ENCODE measurements around the gene SFXN5.
"Not testable (repeated sequence)": the region's sequence is repeated elsewhere in the genome, so short reads cannot be mapped to it uniquely, and the experiment has no call there.

SFXN5 gene

DNA sequence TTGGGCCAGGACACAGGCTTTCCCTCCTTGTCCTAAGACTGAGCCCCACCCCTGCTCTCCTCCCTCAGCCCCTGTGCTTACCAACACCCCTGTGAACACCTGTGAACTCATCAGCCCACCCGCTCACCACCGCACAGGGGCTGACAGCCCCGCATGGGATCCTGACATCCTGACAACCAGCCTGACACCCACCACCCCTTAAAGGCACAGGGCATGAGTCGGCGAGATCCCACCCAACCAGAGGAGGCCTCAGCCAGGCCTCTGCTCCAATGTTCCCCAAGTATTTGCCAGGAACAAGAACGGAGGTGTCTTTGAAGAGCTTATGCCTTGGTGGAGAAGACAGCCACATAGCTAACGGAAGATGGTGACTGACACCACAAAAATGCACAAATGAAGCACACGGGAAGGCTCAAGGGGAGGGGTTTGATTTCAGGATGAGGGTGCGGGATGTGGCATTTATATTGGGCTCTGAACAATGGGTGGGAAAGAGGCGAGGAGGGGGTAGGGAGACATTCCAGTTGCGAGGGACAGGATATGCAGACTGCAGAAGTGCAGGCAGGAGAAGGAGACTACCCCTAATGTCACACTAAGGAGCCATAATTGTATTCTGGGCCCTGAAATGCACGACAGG lies 30.2 kb upstream of the SFXN5 start:
- DNase-seq (ENCODE audit: low read depth, low spot score) = no peak

DNA sequence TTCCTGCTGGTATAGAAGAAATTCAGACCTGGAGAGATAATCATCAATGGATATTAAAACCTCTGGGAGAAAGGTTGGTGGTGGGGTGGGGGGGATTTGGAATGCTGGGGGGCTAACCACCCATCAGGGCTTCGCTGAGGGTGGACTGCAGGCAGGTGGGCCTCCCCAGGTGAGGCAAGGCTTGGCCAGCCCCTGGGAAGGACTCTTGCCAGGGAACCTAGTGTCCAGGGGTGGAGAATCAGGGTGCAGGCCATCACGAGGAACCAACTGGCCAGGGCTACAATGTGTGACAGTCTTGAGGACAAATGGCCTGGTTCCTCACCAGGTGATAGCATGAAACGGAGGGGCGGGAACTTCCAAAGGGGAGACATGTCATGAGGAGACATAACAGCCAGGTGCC lies 29.4 kb upstream of the SFXN5 start:
- DNase-seq (ENCODE audit: low read depth, low spot score) = no peak

DNA sequence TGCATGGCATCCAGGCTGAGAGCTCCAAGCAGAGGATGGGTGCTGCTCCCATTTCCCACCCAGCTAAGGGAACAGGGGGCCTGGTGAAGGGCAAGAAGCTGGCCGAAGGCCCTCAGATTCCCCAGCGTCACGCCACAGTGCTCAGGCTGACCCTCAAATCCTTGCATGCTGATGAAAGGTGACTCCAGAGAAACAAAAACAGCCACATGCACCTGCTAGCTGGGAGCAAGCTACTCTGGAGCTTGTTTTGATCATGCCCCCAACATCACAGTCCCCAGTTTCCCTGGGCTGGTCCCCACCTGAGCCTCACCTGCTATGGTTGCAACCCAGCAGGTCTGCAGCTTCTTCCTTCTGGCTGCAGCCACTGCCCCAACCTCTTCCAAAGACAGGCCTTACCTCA lies 28.0 kb upstream of the SFXN5 start:
- DNase-seq (ENCODE audit: low read depth, low spot score) = no peak

DNA sequence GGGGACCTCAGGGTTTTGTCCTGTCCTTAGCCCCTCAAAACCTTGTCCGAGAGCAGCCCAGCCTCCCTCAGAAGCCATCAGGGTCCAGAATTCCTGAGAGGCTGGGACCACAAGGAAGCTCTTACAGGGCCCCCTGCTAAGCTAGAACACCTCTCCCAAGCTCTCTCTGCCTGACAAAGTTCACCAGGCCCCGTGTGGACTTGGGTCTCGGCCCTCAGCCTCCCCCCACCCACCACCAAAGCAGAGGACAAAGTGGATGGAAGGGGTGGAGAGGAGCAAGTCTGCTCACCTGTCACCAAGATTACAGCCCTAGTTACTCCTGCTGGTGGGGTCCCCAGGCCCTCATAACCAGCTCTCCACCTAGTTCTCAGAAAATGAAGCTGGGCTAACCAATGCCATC lies 24.4 kb upstream of the SFXN5 start:
- DNase-seq (ENCODE audit: low read depth, low spot score) = no peak

DNA sequence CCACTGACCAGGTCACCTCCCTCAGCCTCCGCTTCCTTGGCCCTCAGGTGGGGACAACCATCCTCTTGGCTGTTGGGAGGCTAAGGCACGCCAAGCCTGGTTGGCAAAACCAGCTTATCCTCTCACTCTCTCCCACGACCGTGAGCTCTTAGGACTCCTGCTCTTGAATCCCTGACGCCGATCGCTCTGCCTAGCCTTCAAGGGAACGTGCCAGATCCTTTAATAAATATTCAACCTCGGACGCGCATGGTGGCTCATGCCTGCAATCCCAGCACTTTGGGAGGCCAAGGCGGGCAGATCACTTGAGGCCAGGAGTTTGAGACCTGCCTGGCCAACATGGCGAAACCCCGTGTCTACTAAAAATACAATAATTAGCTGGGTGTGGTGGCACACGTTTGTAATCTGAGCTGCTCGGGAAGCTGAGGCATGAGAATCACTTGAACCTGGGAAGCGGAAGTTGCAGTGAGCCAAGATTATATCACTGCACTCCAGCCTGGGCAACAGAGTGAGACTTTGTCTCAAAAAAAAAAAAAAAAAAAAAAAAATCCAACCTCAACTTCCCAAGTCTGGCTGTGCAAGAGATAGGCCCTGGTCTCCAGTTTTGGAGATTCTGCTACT lies 22.2 kb upstream of the SFXN5 start:
- DNase-seq (ENCODE audit: low read depth, low spot score) = not testable (repeated sequence)

DNA sequence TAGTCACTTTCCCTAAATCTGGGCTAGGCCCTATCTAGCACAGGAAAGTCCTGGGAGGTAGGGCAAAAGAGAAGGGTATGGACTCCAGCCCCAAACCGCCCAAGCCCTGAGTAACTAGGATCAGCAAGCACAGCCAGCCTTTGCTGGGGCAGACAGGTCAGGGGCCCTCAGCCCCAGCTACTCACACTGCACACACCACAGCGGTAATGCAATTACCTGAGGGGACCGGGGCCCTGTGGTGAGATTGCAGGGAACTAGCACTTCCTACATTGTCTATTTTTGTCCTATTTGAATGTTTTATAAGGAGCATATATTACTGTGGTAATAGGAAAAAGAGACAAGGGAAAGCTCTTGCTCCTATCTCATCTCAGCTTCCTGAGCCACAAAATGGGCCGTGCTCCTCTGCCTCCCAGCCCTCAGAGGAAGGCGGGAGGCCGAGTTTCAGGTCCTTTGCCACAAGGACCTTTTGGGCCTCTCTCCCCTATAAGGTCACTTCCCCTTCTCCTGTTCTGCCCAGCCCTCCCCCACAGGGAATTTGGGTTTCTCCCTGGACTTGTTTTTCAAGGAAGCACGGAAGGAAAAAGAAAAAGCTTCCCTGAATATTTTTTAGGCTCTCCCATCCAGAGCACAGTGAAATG lies 20.8 kb upstream of the SFXN5 start:
- DNase-seq (ENCODE audit: low read depth, low spot score) = no peak

DNA sequence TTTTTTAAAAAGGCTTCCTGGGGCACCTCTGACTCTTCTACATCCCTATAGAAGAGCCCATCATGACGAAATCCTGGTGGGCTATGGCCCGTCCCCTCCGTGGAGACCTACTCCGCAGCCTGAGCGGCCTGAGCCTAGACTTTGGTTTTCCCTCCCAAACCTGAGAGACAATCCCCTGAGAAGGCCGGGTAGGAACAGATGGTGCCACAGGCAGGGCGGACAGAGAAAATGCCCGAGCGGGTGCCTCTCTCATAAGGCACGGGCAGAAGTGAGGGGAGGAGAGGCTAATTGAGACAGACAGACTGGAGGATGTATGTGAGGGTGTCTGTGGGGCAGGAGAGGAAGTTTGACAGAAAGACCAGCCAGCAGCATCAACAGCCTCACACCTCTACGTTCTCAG lies 20.2 kb upstream of the SFXN5 start:
- no peak for DNase-seq (ENCODE audit: low read depth, low spot score)

DNA sequence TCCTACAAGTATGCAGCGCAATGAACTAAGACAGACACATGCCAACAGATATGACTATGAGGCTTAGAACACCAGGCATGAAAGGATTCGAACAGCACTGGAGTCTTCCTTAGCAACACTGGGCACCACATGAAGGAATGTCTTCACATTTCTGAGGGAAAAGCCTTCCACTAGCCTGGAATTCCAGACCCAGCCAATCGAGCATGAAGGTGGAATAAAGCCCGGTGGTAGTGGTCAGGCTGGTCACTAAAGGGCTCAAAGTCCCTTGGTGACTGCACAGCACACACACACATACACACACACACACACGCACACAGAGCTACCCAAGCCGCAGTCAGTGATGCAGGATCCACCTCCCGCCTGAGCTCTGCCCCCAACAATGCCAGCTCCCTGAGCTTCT lies 19.7 kb upstream of the SFXN5 start:
- DNase-seq (ENCODE audit: low read depth, low spot score) = peak; percentile 38

DNA sequence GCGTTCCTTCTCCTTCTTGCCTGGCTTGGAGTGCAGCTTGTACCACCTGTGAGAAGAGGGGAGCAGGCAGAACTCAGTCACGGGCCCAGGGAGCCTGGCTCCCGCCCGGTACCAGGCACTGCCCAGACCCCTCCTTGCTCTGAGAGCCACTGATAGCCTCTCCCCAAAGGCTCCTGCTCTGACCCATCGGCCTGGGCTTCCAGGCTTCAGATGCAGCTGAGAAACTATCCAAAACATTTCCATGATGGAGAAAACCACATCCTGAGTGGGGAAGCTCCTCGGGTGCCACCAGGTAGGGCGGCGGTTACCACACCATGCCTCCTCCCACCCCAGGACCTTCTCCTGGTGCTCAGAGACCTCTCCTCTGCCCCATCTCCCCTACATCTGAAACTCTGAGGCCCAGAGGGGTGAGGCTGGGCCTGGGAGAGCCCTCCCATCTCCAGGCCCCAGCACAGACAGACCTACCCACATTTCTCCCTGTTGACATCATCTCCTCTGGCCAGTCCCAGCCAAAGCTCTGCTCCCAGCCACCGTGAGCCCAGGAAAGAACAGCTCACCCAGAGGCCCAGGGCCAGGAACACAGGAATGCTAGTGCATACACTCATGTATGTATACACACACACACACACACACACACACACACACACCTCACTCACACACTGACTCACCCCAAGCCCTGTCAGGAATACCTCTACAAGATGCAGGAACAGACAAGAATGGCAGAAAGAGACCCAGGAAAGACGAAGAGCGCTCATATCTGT lies 17.9 kb upstream of the SFXN5 start:
- peak; percentile 85 for DNase-seq (ENCODE audit: low read depth, low spot score)

DNA sequence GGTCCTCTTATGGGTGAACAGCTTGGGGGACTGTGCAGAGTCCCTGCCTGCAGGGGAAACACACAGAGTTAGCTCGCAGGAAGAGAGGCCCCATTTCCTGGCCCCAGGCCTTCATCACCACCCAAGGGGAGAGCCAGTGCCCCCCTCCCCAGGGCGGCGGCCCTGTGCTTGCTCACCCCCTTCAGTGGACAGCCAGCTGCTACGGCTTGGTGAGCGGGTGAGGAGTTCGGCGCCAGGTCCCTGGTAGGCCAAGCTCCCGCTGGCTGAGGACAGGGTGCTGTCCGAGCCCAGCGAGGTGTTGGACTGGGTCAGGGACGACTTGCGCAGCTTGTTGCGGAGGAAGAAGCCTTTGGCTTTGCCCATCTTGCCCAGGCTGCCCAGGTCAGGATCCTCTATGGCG lies 17.2 kb upstream of the SFXN5 start:
- no peak for DNase-seq (ENCODE audit: low read depth, low spot score)

DNA sequence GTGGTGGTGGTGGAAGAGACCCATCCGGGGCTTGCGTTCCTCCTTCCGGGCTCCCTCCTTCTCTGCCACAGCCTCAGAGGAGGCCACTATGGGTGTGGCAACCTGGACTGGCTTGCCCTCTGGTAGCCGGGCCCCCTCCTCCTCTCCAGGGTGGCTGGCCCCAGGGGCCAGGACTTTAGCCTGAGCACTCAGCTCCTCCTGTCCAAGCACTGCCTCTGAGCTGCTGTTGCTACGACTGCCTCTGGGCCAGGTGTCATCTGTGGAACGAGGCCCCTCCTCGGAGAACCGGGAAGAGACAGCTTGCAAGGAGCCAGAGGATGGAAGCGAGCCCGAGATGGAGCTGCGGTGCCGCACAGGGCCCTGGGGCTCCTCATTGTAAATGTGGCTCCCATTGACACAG lies 16.7 kb upstream of the SFXN5 start:
- DNase-seq (ENCODE audit: low read depth, low spot score) = no peak

DNA sequence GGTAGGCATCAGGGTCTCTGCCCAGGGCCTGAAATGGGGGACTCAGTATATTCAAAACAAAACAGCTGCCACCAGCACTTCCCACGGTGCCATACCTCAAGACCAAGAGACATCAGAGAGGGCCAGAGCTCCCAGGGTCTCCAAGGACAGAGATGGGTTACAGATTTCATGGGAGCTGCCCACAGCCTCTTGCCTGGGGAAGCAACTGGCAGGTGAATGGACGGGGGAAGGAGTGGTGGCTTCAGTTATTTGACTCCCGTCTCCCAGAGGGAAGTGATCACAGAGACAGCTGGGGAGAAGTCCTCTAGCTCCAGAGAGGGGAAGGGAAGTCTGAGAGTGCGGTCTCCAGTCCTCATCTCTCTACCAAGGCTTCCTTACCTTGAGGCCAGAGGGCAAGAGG lies 15.8 kb upstream of the SFXN5 start:
- DNase-seq (ENCODE audit: low read depth, low spot score) = no peak

DNA sequence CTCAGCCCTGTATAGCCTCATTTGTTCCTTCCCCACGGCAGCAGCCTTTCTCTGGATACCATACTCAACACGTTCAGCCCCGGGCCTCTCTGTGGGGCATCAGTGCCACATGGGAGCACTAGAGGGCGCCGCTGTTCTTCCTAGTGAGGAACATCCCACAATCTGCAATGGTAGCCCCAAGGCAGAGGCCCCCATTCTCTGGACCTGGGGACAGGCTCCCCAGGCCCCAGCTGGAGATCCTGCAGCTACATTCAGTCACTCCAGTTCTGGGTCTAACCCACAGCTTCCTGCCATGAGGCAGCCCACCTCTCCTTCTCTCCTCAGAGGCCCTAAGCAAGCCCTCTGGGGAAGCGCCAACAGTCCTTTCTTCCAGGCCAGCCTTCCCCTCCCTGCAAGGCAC lies 14.2 kb upstream of the SFXN5 start:
- DNase-seq (ENCODE audit: low read depth, low spot score) = peak; percentile 87

DNA sequence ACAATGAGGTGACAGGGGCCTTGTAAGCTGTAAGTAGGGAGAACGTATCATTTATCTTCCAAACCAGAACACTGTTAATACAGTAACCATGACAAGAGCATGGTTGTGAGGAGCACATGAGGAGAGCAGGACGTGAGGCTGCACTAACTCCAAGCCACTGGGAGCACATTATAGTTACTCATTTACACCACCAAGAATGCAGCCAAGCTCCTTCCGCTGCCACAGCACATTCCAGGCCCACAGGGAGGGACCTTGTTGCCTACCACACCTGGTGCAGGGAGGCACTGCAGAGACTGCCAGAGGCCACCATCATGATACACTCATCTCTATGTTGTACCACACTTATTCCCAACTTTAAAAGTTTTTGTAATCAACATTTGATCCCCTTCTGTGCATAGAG lies 13.5 kb upstream of the SFXN5 start:
- no peak for DNase-seq (ENCODE audit: low read depth, low spot score)

DNA sequence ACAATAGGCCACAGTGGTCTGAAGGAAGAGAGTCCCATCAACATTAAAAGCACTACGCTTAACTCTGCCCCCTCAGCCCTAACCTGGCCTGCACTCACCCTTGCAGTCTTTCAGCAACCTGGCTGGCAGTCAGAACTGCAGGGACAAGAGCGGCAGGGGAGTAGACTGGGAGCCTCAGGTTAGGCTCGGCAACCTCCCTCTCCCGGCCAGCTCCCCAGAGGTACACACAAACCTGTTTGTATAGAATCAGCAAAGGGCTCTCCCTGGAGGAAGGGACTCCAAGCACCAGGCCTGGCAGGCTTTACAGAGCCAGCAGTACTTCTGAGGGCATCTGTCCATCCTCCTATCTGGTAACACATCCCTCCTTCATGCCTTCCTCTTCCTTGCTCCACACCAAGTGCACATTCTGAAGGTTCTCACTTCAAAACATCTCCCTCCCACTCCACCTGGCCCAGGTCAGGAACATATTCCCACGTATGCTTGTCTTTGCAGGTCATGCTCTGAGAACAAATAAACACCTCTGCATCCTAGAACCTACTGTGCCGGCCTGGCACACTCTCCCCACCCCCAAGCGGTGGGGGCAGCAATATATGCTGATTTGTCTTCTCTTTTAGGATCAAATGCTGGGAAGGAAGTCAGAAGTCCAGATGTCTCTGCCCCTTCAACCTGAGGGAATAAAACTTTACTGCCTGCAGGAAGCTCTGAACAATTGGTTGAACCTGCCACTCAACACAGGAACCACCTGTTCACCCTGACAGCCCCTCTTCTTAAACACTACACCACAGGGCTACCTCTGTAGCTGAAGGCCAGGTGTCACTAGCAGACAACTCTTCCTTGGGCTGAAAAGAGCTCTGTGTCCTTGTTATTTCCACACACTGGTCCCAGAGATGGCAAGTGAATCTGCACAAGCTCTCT lies 12.6 kb upstream of the SFXN5 start:
- DNase-seq (ENCODE audit: low read depth, low spot score) = no peak

DNA sequence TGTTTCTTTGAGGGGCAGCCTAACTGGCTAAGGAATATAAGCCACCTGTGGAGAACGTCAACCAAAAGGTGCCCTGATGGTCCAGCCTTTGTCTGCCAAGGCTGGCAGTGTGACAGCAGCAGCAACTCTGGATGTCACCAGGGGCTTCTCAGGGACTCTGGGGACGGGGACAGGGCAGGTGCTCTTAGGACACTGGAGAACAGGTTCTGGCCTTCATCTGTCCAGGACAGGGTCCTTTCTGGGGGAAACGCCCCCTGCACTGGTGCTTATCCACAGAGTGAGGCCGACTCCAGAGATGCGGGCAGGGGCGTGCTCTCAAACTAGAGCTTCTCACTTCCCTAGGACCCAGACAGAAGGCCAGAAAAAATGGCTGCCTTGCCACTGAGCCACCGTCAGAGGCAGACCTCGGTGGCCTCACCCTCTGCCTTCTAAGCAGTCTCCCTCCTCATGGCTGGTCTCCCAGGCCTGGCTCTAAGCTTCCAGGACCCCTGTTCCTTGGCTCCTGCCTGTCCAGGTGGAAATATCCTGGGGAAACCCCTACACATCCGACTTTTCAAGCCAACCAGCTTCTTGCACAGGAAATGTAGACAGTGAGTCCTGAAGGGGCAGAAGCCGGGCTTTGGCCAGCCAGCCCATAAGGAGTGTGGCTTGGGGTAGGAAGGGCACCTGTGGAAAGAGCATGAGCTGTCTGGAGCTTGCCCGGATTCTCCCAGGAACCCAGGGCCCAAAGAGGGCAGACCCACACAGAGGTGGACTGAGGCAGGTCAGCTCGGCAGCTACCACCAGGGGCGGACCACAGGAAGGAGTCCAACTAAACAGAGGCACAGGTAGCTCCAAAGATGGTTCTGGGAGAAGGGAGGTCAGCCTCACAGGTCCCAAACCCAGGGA lies 11.3 kb upstream of the SFXN5 start:
- DNase-seq (ENCODE audit: low read depth, low spot score) = no peak

DNA sequence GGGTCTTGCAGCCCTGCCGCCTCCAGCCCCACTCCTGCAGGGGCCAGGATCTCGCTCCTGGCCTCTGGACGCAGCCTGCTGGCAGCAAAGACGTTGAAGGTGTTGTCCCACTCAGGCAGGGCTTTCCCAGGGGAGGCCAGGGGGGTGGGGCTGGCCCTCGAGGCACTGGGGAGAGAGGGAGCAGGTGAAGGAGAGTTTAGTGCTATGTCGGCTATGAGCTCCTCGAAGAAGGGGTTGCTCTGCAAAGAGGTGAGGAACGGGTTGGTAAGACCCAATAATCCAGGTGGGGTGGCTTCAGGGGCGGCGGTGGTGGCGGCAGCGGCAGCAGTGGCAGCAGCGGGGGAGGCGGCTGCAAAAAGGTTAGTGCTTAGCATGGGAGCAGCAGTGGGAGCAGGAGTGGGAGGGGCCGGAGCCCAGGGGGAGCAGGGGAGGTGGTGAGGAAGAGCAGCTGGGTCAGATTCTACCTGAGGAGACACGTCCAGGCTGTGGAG lies 9.7 kb upstream of the SFXN5 start:
- peak; percentile 24 for DNase-seq (ENCODE audit: low read depth, low spot score)

DNA sequence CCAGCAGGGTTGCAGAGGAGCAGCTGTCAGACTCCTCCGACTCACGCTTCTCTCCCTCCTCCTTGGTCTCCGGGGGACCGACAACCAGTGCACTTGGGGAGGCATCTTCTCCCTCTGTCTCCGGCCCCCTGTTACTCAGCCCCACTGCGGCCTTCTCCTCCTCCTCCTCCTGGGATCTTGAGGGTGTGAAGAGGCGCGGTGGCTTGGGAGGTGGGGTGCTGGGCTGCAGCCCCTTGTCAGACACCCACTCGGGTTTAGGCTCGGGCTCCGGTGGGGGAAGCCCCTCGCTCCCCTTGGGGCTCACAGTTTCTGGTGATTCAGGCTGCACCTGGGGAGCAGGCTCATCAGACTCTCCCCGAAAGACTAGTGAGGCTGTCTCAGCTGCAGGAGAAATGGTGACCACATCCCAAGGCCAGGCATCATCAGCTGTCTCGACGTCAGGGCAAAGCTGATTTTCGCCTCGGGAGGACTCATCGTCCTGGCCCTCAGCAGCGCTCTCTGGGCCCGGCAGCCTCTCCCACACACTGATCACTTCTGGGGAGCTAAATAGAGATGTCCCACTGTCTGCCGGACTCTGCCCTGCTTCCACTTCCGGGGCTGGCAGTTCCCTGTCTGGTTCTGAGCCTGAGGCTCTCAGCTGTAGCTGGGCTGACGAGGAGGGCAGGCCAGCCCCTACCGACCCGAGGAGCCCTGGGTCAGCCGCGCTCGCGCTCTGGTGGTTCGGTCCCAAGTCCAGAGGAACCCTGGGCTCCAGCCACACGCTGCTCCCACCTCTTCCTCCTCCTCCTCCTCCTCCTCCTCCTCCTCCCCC lies 9.0 kb upstream of the SFXN5 start:
- peak; percentile 32 for DNase-seq (ENCODE audit: low read depth, low spot score)

DNA sequence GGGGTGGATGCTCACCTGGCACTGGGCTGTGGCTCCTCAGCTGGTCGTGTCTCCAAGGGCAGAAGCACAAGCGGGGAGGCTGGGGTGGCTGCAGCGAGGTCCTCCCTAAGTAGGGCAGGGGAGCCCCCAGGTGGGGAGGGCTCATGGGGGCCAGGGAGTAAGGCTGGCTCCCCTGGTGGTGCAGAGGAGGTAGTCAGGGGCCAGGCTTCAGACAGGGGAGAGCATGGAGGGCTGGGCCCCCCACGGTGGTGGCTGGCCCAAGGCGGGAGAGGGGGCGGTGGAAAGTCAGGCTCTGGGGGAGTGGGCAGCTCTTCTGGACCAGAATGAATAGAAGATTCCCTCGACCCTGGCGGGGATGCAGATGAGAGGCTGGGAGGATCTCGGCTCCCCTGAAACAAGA lies 8.1 kb upstream of the SFXN5 start:
- no peak for DNase-seq (ENCODE audit: low read depth, low spot score)

All from ELF-1 (cell line).